CD4-positive, alpha-beta T cell treated with Interleukin-4 for 1 hour (primary cell): Measurements from ENCODE around the gene TBKBP1.

Source experiments
- DNase-seq, 2 donors: peaks; one replicate each; pipeline ENCODE4 v3.0.0-alpha.2; 2020 to 2022

Gene TBKBP1, protein sequence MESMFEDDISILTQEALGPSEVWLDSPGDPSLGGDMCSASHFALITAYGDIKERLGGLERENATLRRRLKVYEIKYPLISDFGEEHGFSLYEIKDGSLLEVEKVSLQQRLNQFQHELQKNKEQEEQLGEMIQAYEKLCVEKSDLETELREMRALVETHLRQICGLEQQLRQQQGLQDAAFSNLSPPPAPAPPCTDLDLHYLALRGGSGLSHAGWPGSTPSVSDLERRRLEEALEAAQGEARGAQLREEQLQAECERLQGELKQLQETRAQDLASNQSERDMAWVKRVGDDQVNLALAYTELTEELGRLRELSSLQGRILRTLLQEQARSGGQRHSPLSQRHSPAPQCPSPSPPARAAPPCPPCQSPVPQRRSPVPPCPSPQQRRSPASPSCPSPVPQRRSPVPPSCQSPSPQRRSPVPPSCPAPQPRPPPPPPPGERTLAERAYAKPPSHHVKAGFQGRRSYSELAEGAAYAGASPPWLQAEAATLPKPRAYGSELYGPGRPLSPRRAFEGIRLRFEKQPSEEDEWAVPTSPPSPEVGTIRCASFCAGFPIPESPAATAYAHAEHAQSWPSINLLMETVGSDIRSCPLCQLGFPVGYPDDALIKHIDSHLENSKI

DNA sequence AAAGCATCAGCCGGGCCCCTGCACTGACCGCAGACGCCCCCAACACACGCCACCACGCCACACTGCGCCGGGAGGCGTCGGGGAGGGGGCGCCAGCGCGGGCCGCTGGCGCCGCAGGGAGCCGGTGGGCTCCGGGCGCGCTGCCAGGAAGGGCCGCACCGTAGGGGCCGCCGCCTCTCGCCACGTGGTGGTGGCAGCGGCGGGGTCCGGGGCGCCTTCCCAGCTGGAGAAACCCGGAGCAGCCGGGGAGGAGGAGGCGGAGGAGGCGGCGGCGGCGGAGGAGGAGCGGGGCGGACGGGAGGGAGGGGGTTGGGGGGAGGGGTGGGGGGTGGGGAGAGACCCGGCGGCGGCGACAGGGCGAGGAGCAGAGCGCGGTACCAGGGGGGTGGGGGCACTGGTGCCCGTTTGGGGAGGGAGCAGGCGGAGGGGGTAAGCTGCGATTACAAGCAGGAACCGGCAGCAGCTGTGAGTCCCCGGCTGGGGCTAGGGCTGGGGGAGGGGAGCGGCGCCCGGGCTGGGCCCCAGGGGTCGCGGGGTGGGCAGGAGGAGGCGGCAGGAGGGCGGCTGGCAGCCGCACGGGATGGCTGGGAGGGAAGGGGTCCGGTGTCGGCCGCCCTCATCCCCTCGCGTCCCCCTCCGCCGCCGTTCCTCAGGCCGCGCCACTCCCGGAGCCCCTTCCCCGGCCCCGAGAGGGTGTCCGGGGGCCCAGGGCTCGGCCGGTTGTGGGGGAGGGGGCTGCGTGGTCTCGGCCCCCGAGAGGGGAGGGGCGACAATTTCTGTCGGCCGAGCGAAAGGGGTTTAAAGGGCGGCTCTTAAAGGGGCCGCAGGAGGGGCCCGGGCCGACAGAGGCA lies at the start of gene TBKBP1:
Gene TBKBP1, plus strand, starts transcription at position 431 of the 850 bp plus-strand sequence. CDS start 1,952 bp downstream, outside the sequence.
- peak; percentile 62 to 66 for DNase-seq

DNA sequence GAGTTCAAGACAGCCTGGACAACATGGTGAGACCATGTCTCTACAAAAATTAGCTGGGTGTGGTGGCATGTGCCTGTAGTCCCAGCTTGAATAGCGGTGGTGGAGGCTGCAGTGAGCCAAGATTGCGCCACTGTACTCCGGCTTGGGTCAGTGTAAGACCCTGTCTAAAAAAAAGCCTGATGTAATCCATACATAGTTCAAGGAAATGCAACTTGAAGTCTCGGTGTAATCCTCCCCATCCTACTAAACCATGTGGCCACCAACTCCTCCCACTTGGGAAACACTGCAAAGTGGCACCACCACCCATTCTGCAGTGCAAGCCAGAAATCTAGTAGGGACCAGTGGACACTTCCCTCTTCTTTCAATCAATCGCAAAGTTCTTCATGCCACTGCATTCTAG lies 49.6 kb upstream of the TBKBP1 start:
- DNase-seq = no peak

DNA sequence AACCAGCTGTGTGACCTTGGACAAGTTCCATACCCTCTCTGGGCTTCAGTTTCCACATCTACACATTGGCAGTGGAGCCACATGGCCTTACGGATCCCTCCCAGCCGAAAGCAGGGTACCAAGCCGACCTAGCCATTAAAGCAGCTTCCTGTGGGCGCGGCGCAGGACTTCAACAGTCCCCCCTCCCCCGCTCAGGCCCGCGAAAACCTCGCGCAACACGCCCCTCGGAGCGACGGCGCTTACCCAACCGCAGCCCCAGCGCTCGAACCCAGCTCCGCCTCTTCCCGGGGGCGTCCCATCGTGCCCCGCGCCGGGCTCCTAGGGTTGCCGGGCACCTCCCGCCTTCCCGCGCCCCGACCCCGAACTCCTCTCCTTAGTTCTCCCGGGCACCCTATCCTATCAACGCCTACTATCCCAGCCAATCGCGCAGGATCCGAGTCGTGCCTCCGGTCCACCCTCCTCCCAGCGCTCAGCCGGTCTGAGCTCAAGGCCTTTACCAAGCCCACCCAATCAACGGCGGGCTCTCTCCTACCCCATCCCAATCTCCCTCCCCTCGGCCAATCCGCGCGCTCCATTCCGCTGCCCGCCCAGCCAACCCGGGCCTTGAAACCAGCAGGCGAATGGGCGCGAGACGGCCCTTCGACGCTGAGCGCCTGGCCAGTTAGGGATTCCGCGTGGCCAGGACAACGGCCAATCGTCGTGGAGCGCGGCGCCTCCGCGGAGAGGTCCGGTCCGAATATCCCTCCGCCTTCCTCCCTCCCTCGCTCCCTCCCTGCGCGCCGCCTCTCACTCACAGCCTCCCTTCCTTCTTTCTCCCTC lies 44.6 kb upstream of the TBKBP1 start, which contains the start of gene KPNB1:
Gene KPNB1, plus strand, starts transcription at position 767 of the 819 bp plus-strand sequence. CDS start 326 bp downstream, outside the sequence.
- peak; percentile 98 to 99 for DNase-seq

DNA sequence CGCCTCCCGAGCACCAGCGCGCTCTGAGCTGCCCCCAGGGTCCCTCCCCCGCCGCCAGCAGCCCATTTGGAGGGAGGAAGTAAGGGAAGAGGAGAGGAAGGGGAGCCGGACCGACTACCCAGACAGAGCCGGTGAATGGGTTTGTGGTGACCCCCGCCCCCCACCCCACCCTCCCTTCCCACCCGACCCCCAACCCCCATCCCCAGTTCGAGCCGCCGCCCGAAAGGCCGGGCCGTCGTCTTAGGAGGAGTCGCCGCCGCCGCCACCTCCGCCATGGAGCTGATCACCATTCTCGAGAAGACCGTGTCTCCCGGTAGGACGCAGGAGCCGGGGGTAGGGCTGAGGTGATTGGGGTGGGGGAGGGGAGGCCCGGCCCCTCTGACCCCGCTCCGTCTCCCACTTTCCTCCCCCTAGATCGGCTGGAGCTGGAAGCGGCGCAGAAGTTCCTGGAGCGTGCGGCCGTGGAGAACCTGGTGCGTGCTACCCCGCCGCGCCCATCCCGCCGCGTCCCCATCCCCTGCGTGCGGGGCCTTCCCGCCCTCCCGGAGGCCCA lies 43.9 kb upstream of the TBKBP1 start:
- DNase-seq = peak in 1 of 2 donors; percentile 50

DNA sequence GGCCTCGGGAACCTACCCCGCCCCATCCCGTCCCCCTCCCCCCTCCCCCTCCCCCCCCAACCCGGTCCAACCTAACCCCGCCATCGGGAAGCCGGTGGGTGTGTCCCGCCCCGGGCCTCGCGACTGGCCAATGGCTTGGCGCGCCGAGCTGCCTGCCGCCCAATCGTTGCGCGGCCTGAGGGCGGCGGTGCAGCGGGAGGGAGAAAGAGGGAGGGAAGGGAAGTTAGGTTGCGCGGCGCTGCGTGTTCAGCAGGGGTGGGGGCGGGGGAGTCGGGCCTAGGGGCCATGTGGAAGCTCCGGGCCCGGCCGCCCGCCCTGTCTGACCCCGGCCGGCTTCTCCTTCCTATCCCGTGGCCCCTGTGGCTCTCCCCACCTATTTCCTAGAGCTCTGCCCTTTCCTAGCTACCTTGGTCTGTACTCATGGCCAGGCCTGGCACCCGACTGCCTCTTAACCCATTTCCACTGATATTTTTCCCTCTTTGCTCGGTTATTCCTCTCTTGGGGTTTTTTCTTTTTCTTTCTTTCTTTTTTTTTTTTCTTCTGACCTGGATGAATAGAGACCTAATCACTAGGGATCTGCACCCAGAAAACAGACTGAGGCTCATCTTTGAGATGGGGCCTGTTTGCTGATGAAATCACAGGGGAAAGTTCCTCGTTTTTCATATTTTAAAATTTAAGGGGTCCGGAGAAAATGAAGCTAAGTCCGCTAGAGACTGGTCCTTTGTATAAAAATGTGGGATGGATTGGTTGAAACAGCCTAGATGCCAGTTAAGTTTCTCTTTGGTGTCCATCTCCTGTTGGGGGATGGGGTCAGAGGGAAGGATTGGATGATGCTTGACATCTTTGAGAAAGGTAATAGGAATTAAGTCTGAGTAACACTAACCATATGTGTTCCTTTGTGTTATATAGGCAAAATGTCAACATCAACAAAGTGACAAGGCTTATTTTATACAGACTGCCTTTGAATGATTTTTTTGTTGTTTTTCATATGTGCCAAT lies 43.1 kb upstream of the TBKBP1 start:
- DNase-seq = peak; percentile 94

DNA sequence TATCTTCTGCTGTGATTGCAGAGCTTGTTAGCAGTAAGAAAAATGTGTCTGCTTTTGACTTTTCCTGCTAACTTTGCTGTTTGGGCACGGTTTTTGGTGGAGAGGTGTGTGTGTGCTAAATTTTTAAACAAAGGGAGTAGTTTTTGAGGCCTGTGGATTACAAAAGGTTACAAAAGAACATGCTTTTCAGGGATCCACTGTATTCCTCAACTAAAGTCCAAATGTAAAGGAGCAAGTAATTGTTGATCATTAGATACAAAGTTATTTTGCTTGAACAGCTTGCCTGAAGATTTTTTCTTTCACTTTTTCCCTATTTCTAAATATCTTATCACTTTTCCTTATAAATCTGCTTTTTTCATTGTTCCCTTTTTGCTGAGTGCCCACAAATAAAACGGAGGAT lies 42.3 kb upstream of the TBKBP1 start:
- DNase-seq = no peak

DNA sequence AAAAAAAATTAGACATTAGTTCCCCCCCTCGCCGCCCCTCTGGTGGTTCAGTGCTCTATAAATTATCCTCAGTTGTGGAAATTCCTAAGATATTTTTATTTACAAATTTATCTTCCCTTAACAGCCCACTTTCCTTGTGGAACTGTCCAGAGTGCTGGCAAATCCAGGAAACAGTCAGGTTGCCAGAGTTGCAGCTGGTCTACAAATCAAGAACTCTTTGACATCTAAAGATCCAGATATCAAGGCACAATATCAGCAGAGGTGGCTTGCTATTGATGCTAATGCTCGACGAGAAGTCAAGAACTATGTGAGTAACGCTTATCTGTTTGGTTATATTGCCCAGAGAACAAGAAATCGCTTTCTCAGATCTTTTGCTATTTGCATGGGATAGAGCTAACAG lies 41.4 kb upstream of the TBKBP1 start:
- DNase-seq = no peak

DNA sequence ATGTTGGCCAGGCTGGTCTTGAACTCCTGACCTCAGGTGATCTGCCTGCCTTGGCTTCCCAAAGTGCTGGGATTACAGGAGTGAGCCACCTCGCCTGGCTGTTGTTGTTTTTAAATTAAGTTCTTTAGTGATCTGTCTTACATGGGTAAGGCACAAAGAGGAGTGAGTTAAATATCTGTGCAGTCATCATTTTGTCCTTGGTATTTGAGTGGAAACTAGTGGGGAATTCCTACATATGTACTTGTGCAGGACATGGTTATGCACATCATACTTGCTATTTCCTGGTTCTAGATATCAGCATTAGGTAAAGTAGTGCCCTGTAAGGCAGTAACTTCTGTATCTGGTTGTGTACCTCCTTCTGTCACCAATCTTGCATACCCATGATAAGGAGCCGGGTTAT lies 40.5 kb upstream of the TBKBP1 start:
- DNase-seq = no peak

DNA sequence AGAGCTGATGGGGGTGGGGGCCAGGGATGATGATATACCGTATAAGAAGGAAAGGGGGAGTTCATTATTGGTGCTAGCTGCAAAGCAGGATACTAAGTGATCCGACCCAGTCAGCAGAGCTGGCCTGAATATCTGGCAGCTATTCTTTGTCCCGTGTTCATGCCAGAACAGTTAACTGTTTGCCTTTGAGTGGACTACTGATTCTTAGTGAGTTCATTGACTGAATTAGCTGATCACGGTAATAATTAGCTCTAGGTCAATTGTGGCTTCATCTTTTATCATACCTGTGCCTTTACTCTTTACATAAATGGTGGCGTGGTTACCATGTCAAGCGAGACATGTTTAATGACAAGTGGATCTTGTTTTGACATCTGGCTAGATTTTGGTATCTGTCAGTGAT lies 39.0 kb upstream of the TBKBP1 start:
- DNase-seq = no peak

DNA sequence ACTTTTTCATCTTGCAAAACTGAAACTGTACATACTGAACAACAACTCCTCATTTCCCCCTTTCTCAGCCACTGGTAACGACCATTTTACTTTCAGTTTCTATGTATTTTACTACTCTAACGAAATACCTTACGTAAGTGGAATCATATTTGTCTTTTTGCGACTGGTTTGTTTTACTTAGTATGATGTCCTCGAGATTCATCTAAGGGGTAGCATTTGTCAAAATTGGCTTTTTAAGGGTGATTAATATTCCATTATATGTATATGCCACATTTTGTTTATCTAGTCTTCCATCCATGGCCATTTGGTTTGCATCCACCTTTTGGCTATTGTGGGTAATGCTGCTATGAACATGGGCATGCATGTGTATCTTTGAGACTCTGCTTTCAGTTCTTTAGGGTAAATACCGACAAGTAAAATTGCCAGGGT lies 33.9 kb upstream of the TBKBP1 start:
- DNase-seq = peak in 1 of 2 donors; percentile 71

DNA sequence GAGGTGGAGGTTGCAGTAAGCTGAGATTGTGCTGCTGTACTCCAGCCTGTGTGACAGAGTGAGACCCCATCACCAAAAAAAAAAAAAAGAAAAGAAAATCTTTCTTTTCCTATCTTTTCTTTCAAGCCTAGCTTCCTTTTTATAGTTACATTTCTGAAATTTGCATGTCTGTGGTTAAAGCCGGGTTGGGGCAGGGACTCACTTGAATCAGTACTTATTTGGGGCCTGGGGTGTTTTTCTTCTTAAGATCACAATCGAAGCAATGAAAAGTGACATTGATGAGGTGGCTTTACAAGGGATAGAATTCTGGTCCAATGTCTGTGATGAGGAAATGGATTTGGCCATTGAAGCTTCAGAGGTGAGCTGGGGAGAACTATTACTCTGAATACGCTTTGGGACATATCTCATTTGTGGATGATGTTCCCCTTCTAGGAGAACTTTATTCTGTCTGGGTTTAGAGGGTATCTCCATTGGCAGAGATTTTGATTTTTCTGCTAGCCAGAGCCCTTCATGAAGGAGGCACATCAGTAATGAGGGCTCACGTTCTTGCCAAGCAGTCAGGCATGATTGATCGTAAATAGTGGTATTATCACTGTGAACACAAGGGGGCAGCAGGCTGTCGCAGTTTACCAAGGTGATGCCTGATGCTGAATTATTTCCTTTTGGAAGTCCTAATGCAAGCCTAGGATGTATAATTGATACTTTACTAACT lies 29.9 kb upstream of the TBKBP1 start:
- peak; percentile 68 to 80 for DNase-seq

DNA sequence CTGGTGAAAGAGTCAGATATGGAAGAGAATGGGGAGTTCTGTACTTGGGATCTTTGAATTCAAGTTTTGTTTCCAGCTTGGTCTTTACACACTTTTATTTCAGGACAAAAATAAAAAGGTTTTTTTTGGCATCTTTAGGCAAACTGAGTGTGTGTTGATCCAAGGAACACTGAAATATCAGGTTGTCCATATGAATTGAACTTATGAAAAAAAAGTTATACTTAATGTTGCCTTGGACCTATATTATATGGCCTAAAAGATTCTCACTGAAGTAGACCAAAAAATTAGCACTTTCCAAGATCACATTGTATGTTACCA lies 29.4 kb upstream of the TBKBP1 start:
- no peak for DNase-seq

DNA sequence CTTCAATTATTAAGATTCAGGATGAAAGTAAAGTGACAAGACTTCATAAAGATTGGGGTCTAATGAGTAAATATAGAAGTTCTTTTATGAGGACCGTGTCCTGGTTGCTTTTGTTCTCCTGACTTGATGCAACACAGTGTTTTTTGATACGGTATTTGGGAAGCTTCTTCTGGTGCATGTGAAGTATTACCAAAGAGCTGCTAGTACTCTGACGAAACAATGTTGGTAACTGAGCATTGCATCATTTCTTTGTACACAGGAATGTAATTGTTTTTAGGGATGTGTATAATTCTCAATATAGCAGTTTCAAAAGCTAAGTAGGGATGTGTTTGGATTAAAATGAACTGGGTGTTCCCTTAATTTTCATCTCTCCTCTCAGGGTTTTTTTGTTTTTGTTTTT lies 28.3 kb upstream of the TBKBP1 start:
- no peak for DNase-seq

DNA sequence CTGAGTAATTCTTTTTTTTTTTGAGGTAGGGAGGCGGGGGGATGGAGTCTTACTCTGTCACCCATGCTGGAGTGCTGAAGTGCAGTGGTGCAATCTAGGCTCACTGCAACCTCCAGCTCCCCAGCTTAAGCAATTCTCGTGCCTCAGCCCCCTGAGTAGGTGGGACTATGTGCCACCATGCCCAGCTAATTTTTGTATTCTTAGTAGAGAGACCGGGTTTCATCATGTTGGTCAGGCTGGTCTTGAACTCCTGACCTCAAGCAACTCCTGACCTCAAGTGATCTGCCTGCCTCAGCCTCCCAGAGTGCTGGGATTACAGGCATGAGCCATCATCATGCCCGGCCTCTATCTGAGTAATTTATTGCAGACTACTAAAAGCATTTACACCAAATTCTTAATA lies 24.9 kb upstream of the TBKBP1 start:
- DNase-seq = no peak

DNA sequence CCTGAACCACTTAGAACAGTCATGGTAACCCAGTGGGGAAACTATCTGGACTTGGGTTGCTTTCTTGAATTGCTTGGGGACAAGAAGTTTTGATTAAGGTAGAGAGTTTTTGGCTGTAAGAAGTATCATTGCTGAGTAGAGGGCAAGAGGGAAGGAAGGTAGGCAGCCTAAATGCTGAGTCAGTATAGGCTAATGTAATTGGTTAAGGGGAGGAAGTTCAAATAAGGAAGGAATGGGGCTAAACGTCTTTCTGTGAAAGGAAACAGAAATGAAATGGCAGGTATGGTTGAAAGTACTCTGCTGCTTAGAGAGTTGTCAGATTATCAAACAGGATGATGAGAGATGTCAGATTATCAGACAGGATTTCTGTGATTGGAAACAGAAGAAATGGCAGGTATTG lies 23.9 kb upstream of the TBKBP1 start:
- no peak for DNase-seq

DNA sequence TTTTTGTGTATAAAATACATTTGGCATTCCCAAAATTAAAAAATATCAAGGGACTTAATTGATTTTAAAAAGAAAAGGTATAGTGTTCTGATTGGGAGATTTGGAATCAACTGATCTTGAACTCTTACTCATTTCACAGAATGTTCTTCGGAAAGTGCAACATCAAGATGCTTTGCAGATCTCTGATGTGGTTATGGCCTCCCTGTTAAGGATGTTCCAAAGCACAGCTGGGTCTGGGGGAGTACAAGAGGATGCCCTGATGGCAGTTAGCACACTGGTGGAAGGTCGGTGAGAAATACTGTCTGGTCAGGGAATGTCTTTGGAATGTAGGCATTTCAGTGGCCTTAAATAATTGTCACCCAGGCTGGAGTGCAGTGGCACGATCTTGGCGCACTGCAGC lies 19.5 kb upstream of the TBKBP1 start:
- DNase-seq = no peak

DNA sequence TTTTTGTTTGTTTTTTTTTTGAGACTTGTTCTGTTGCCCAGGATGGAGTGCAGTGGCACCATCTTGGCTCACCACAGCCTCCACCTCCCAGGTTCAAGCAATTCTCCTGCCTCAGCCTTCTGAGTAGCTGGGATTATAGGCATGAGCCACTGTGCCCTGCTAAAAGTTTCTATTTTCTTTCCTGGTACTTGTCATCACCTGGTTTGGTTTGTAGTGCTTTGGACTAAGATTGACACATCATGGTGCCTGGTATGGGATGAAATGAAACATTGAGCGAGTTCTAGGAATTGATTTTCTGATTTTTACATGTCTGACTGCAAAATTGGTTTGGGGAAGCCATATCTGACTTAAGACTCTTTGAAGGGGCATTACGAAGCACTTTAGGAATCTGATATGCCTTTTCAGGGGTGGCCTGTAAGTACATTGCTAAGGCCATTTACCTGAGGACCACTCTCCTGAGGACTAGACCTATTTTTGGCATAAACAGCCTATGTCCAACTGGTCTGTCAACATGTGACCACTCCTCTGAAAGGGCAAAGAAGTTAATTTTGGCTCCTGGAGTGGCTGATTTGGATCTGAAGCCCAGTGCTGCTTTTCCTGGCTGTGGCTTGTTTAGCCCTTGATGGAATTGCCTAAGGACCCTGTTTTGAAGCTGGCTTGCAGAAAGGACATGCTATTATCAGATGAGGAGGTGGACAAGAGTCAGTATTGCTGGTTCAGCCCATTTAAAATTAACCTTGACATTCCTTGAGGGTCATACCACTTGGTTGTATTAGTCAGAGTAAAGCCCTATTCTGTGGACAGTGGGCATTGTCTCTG lies 18.4 kb upstream of the TBKBP1 start:
- no peak for DNase-seq

DNA sequence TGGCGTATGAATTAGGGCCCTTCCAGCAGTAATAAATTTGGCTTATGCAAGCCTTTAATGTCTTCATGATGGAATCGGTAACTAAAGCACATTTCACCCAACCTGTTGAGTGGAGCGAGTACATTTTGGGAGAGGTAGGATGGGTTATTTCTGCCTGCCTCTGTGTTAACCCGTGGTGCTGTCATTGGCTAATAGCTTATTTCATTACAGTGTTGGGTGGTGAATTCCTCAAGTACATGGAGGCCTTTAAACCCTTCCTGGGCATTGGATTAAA lies 17.8 kb upstream of the TBKBP1 start:
- DNase-seq = no peak

DNA sequence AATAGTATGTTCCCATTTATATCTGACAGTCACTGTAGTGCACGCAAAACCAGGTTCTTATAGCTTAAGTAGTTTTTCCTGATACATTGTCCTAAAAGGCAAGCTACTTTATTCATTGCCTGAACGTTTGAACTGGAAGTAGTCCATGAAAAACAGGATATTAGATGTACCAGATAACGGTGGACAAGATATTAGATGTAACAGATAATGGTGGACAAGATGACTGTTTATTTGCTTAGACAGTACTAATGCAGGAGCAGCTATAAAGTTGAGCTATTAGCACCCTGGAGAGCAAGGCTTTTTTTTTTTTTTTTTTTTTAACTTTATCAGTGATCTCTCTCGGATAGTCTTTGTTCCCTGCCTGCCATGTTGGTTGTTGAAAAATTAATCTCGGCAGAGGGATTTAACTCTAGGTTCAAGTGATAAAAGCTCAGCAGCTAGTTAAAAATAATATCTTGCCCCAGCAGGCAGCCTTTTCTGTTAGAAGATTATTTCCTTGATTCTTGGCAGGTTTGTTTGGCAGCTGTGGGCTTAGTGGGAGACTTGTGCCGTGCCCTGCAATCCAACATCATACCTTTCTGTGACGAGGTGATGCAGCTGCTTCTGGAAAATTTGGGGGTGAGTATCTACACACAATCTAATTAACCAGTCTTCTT lies 17.3 kb upstream of the TBKBP1 start:
- no peak for DNase-seq
